SIG-M5 treated with dmso at 0.1 percent for 504 hours (cell line): ENCODE measurements around the gene ACOT6.
A peak's percentile ranks its signal among the peaks of the same experiment; 100 is the strongest.
"Not testable (repeated sequence)": the region's sequence is repeated elsewhere in the genome, so short reads cannot be mapped to it uniquely, and the experiment has no call there.

ENCODE experiments used
- DNase-seq: peaks from one replicate; lab custom pipeline; 2025; ENCODE audit not compliant: unreplicated experiment; lab: John Stamatoyannopoulos, UW

The ACOT6 gene, protein sequence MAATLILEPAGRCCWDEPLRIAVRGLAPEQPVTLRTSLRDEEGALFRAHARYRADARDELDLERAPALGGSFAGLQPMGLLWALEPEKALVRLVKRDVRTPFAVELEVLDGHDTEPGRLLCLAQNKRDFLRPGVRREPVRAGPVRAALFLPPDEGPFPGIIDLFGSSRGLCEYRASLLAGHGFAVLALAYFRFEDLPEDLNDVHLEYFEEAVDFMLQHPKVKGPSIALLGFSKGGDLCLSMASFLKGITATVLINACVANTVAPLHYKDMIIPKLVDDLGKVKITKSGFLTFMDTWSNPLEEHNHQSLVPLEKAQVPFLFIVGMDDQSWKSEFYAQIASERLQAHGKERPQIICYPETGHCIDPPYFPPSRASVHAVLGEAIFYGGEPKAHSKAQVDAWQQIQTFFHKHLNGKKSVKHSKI

DNA sequence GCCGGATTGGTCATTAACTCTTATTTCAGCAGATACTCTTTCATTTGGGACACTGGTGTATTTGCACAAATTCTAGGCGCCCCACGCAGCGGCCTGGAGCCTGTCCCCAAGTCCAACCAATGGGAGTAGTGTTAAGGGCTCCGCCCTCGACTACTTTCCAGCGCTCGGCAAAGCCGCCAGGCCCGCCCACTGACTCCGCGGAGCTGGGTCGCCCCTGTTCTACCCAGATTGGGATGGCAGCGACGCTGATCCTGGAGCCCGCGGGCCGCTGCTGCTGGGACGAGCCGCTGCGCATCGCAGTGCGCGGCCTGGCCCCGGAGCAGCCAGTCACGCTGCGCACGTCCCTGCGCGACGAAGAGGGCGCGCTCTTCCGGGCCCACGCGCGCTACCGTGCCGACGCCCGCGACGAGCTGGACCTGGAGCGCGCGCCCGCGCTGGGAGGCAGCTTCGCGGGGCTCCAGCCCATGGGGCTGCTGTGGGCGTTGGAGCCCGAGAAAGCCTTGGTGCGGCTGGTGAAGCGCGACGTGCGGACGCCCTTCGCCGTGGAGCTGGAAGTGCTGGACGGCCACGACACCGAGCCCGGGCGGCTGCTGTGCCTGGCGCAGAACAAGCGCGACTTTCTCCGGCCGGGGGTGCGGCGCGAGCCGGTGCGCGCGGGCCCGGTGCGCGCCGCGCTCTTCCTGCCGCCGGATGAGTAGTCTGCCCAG is at the start of gene ACOT6:
TSS of gene ACOT6 (plus strand) at position 179 of the 707 bp plus-strand sequence. CDS start at position 234, 55 bp downstream.
- DNase-seq = peak; percentile 46

DNA sequence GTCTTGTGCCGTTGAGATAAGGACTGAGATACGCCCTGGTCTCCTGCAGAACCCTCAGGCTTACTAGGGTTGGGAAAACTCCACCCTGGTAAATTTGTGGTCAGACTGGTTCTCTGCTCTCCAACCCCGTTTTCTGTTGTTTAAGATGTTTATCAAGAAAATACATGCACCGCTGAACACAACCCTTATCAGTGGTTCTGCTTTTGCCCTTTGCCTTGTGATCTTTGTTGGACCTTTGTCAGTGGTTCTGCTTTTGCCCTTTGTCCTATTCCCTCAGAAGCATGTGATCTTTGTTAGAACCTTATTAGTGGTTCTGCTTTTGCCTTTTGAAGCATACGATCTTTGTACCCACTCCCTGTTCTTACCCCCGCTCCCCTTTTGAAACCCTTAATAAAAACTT is 49.6 kb upstream of the ACOT6 start:
- not testable (repeated sequence) for DNase-seq

DNA sequence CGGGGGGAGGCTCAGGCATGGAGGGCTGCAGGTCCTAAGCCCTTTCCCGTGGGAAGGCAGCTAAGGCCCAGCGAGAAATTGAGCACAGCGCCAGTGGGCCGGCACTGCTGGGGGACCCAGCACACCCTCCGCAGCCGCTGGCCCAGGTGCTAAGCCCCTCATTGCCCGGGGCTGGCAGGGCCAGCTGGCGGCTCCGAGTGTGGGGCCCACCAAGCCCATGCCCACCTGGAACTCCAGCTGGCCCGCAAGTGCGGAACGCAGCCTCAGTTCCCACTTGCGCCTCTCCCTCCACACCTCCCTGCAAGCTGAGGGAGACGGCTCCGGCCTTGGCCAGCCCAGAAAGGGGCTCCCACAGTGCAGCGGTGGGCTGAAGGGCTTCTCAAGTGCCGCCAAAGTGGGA is 45.9 kb upstream of the ACOT6 start:
- DNase-seq = not testable (repeated sequence)

DNA sequence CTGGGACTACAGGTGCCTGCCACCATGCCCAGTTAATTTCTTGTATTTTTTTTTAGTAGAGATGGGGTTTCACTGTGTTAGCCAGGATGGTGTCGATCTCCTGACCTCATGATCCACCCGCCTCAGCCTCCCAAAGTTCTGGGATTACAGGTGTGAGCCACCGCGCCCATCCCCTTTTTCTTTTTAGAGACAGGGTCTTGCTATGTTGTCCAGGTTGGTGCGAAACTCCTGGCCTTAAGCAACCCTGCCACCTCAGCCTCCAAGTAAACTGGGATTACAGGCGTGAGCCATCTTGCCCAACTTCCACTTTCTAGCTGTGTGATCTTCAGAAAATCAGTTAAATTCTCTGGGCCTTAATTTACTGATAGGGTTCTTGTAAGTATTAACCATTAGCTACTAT is 45.4 kb upstream of the ACOT6 start:
- not testable (repeated sequence) for DNase-seq

DNA sequence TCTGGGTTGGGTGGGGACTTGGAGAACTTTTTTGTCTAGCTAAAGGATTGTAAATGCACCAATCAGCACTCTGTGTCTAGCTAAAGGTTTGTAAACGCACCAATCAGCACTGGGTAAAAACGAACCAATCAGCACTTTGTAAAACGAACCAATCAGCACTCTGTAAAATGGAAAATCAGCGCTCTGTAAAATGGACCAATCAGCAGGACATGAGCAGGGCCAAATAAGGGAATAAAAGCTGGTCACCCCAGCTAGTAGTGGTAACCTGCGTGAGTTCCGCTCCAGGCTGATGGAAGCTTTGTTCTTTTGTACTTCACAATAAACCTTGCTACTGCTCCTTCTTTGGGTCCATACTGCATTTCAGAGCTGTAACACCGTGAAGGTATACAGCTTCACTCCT is 45.0 kb upstream of the ACOT6 start:
- no peak for DNase-seq

DNA sequence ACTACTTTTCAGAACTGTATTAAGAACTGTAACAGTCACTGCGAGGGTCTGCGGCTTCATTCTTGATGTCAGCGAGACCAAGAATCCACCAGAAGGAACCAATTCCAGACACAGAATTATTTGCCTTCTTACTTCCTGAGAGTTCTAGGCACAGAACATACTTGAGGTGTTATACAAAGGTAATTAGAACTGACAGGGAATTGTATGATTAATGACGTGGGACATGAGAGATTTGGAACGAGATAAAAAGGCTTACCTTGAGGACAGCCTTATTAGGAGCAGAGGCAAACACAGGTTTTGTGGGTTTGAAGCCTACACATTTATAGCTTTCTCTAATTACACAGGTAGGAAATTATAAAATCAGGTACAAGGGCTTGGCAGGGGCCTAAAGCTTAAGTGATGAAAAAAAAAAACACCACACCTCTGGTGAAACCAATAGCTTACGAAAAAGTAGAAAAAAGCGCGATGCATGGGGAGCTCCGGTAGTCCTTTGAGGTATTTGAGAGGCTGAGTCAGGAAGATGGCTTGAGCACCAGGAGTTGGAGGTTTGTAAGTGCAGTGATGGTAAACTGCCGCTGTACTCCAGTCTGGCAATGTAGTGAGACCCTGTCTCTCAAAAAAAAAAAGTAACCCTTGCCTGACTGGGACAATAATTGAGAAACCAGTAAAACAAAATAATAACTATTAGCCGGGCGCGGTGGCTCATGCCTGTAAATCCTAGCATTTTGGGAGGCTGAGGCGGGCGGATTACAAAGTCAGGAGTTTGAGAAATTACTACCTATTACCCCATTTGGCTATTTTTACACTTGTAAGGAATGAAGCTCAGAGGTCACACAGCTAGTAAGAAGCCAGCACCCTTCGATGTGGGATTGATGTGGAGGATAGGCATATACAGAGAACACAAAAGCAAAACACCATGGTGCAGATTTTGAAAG is 44.1 kb upstream of the ACOT6 start:
- no peak for DNase-seq

DNA sequence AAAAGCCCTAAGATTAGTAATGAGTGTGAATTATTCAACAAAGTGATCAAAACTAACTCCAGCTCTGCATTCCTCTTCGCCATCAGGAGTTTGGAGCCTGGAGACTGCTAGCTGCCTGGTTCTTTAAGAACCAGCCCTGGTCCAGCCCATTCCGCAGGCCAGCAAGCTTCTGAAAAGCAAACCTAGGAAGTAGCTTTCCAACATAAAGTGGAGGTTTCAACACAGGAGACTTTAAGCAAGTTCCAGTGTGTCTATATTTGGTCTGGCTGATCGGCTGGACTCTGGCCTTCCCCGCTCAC is 43.5 kb upstream of the ACOT6 start:
- not testable (repeated sequence) for DNase-seq

DNA sequence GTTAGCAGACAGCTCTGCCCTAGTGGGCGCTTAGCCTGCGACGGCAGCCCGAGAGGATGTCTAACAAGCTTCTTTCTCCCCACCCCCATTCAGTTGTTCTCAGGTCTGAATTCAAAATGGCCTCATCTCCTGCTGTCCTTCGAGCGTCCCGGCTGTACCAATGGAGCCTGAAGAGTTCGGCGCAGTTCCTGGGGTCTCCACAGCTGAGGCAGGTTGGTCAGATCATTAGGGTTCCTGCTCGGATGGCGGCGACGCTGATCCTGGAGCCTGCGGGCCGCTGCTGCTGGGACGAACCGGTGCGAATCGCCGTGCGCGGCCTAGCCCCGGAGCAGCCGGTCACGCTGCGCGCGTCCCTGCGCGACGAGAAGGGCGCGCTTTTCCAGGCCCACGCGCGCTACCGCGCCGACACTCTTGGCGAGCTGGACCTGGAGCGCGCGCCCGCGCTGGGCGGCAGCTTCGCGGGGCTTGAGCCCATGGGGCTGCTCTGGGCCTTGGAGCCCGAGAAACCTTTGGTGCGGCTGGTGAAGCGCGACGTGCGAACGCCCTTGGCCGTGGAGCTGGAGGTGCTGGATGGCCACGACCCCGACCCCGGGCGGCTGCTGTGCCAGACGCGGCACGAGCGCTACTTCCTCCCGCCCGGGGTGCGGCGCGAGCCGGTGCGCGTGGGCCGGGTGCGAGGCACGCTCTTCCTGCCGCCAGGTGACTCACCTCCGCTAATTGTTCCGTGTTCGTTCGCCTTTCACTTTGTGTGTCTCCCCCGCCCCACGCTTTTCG is 42.9 kb upstream of the ACOT6 start, which contains the start of gene ACOT2:
TSS of gene ACOT2 (plus strand) at position 29 of the 774 bp plus-strand sequence. CDS start at position 57, 28 bp downstream.
- peak; percentile 77 for DNase-seq

DNA sequence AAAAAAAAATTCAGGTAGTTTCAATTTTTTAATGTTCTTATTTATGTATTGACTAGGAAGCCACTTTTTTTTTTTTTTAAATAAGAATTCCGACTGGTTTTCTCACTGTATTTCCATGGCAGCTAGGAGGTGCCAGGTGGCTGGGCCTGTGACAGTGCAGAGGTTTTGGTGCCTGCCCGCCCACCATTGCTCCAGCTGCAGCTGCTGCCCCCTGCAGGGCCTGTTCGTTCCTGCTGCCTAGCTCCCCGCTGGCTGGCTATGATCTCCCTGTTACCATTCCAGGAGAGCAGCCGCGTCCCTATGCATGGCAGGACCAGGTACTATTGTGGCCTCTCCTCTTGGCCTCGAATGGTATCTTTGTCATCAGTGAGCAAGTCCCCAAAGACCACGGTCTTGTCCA is 41.4 kb upstream of the ACOT6 start:
- peak; percentile 26 for DNase-seq

DNA sequence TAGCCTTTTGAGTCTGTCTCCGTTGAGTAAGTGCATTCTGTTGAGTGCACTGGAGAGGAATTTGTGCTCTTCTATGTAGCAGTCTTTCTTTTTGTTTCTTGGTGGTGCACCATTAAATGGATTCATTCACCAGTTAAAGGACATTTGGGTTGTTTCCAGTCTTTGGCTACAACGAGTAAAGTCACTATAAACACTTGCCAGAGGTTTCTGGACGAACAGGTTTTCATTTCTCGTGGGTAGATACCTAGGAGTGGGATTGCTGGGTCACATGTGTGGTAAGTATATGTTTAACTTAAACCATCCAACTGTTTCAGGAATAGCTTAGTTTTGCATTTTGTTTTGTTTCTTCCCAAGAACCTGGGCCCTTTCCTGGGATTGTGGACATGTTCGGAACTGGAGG is 39.3 kb upstream of the ACOT6 start:
- not testable (repeated sequence) for DNase-seq

DNA sequence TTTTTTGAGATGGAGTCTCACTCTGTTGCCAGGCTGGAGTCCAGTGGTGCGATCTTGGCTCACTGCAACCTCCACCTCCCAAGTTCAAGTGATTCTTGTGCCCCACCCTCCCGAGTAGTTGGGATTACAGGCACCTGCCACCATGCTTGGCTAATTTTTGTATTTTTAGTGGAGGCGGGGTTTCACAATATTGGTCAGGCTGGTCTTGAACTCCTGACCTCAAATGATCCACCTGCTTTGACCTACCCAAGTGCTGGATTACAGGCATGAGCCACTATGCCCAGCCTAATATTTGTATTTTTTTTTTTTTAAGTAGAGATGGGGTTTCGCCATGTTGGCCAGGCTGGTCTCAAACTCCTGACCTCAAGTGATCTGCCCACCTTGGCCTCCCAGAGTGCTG is 38.6 kb upstream of the ACOT6 start:
- DNase-seq = not testable (repeated sequence)

DNA sequence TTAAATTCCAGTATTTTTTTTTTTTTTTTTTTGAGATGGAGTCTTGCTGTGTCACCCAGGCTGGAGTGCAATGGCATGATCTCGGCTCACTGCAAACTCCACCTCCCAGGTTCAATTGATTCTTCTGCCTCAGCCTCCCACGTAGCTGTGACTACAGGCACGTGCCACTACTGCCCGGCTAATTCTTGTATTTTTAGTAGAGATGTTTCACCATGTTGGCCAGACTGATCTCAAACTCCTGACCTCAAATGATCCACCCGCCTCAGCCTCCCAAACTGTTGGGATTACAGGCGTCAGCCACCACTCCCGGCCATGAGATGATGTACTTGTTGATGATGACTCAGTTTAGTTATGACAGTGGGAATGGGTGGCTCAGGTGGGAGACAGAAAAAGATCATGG is 38.1 kb upstream of the ACOT6 start:
- DNase-seq = not testable (repeated sequence)

DNA sequence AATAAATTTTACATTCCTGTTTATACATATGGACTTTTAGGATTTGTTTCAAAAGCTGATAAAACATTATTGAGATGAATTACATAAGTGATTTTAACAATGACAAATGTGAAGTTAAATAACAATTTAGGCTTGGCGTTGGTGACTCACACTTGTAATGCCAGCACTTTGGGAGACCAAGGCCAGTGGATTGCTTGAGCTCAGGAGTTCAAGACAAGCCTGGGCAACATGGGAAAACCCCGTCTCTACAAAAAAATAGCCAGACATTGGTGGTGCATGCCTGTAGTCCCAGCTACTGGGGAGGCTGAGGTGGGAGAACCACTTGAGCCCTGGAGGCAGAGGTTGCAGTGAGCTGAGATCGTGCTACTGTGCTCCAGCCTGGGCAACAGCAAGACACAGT is 35.9 kb upstream of the ACOT6 start:
- DNase-seq = no peak

DNA sequence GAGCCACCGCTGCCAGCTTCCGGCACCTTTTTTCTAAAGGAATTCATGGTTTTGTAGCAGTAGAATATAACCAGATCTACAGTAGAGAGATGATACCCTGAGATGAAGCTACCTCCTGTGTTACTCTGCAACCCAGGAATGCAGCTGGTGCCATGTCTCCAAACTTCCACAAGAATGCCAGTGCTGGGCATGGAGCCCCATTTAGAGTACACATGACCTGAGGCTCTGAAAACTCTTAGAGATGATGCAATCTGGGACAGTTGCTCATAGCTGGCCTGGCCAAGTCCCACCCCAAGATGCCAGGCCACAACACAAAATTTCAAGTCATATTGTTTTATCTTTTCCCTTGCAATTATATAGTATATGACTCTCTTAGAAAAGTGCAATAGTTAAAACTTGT is 35.1 kb upstream of the ACOT6 start:
- not testable (repeated sequence) for DNase-seq

DNA sequence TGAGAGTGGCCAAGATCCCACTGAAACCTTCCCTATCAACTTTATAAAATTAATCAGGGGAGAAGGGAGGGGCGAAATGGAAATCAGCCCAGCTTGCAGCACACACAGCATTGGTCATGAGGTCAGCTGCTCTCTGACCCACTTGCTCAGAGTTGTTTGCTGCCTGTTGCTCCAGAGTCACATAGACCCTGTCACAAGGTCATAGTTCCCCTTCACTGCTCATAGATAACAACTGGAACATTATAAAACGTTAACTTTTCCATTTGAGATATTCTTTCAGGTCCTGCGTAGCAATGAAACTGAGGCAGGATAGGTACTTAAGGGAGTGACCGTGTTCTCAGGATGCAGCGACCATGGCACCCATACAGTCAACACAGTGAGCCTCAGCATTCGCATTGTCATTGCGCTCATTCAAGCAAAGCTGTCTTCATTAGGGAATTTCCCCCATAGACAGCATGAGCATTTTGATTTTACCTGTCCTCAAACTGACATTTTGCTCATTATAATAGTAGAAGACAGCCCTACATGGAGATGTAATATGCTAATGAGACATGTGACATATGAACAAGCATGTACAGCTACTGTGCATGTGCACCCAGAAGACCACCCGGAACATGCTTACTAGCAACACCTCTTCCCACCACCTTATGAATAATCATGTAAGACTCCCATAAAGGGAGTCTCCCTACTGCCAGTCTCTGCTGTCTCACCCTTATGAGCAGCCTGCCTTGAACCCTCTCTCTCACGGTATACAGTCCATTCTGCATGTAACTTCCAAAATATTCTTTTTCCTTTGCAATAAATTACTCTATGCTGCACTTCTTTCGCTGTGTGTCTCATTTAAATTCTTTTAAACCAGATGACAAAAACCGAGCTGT is 30.0 kb upstream of the ACOT6 start:
- not testable (repeated sequence) for DNase-seq

DNA sequence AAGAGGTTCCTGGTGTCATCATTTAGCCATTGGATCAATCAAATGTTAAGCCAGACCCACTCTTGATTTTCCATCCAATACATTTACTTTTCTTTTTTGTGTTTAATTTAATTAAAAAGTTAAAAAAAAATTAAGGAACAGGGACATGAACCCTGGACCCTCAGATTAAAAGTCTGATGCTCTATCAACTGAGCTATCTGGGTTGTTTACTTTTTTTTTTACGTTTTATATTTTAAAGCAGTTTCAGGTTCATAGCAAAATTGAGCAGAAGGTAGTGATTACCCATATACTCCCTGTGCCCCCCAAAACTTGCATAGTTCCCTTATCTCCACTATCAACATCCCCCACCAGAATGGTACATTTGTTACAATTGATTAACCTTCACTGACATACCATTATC is 23.6 kb upstream of the ACOT6 start:
- DNase-seq = no peak

DNA sequence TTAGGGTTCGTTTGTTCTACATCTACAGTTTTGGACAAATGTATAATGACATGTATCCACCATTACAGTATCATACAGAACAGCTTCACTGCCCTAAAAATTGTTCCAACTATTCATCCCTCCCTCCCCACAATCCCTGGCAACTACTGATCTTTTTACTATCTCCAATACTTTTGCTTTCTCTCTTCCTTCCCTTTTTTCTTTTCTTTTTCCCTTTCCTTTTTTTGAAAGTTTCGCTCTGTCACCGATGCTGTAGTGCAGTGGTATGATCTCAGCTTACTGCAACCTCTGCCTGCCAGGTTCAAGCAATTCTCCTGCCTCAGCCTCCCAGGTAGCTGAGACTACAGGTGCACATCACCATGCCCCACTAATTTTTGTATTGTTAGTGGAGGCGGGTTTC is 23.2 kb upstream of the ACOT6 start:
- DNase-seq = no peak

DNA sequence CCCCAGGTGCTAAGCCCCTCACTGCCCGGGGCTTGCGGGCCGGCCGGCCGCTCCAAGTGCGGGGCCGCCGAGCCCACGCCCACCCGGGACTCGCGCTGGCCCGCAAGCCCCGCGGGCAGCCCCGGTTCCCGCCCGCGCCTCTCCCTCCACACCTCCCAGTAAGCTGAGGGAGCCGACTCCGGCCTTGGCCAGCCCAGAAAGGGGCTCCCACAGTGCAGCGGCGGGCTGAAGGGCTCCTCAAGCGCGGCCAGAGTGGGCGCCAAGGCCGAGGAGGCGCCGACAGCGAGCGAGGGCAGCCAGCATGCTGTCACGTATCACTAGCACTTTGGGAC is 21.7 kb upstream of the ACOT6 start:
- DNase-seq = not testable (repeated sequence)

DNA sequence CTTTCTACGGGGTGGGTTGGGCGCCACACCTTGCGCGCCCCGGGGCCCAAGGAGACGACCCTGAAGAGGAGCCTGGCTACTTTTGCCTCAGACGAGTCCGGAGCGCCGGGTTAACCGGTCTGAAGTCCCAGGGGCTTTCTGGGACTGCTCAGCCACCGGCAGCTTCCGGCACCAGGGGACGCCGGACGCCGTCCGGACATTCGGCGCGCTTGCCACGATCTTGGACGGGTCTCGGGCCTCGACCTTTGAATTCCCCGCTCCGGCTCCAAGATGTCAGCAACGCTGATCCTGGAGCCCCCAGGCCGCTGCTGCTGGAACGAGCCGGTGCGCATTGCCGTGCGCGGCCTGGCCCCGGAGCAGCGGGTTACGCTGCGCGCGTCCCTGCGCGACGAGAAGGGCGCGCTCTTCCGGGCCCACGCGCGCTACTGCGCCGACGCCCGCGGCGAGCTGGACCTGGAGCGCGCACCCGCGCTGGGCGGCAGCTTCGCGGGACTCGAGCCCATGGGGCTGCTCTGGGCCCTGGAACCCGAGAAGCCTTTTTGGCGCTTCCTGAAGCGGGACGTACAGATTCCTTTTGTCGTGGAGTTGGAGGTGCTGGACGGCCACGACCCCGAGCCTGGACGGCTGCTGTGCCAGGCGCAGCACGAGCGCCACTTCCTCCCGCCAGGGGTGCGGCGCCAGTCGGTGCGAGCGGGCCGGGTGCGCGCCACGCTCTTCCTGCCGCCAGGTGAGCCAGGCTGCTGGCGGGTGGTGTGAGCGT is 20.4 kb upstream of the ACOT6 start, which contains the start of gene ACOT4:
TSS of gene ACOT4 (plus strand) at position 184 of the 760 bp plus-strand sequence. CDS start at position 271, 87 bp downstream.
- DNase-seq = no peak
